Measurements from ENCODE around the gene ERF.

Gene ERF

DNA sequence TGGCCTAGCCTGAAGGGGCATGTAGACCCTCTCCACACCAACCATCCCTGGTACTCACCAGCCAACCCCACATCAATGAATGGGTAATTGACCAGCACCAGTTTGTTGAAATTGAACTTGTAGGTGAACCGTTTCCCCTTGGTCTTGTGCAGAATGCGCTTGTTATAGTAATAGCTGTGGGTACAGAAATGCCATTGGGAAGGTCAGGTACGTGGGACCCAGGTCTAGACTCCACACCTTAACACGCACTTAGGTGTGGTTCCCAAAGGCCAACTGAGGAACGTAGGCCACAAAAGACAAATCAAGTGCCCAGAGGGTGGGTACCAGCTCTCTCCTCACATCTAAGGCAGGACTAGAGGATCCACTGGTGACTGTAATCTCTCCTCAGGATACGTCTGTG, 5.2 kb downstream of the ERF start:
- Histone ChIP-seq H3K9me3 (ENCODE audit: control insufficient read depth, insufficient read depth, low read length) (no peaks in the 10 kb centered on the region), H3K9ac (ENCODE audit: low read depth, low read length) (no peak overlapping the region), H3K36me3 (ENCODE audit: insufficient read depth, low read length) (0 out of 2 replicates have a peak, but pooled peaks cover 4% of the 10 kb centered on the region), H3K4me1 (ENCODE audit: insufficient read depth, low read length) (peaks cover 31% of the 10 kb centered on the region)

DNA sequence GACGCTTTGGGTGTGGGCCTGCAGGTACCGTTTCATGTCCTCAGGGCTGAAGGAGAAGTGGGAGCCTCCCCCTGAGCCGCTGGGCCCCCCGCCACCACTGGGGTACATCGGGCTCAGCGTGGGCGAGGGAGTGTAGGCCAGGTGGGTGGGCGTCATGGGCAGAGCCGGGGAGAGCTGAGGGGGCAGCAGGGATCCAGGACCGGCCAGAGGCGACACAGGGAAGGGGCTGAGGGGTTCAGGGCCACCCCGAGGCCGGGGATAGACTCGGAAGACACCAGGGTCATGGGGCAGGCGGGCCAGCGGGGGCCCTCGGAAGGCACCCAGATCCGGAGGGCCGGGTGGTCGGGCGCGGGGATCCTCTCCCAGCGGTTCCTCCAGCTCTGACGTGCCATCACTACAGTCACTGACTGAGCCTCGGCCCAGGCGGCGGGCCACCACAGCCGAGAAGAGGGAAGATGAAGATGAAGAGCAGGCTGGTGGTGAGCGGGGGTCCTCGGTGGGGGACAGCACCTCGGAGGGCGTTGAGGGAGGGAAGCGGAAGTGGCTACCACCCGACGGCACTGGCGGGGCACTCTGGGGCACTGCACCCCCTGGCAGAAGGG, 5.7 kb downstream of the ERF start:
- peaks cover 31% of the 10 kb centered on the region for H3K4me1 ChIP-seq (ENCODE audit: insufficient read depth, low read length)
- H3K9me3 ChIP-seq (ENCODE audit: control insufficient read depth, insufficient read depth, low read length) = no peaks in the 10 kb centered on the region
- H3K9ac ChIP-seq (ENCODE audit: low read depth, low read length) = no peak overlapping the region
- H3K36me3 ChIP-seq (ENCODE audit: insufficient read depth, low read length) = 0 out of 2 replicates have a peak, but pooled peaks cover 4% of the 10 kb centered on the region

- H3K9ac ChIP-seq (ENCODE audit: low read depth, low read length) = no peak overlapping the region
- no peaks in the 10 kb centered on the region for H3K9me3 ChIP-seq (ENCODE audit: control insufficient read depth, insufficient read depth, low read length)
- 0 out of 2 replicates have a peak, but pooled peaks cover 4% of the 10 kb centered on the region for H3K36me3 ChIP-seq (ENCODE audit: insufficient read depth, low read length)
- H3K4me1 ChIP-seq (ENCODE audit: insufficient read depth, low read length) = peaks cover 31% of the 10 kb centered on the region
Measured at GRCh38 chr19:42248270-42249148, 6.4 kb downstream of the ERF start.

GRCh38 chr19:42247640-42248199, 7.2 kb downstream of the ERF start:
- H3K9ac ChIP-seq (ENCODE audit: low read depth, low read length) = no peak overlapping the region
- H3K4me1 ChIP-seq (ENCODE audit: insufficient read depth, low read length) = peaks cover 29% of the 10 kb centered on the region
- H3K9me3 ChIP-seq (ENCODE audit: control insufficient read depth, insufficient read depth, low read length) = no peaks in the 10 kb centered on the region
- 0 out of 2 replicates have a peak, but pooled peaks cover 4% of the 10 kb centered on the region for H3K36me3 ChIP-seq (ENCODE audit: insufficient read depth, low read length)

DNA sequence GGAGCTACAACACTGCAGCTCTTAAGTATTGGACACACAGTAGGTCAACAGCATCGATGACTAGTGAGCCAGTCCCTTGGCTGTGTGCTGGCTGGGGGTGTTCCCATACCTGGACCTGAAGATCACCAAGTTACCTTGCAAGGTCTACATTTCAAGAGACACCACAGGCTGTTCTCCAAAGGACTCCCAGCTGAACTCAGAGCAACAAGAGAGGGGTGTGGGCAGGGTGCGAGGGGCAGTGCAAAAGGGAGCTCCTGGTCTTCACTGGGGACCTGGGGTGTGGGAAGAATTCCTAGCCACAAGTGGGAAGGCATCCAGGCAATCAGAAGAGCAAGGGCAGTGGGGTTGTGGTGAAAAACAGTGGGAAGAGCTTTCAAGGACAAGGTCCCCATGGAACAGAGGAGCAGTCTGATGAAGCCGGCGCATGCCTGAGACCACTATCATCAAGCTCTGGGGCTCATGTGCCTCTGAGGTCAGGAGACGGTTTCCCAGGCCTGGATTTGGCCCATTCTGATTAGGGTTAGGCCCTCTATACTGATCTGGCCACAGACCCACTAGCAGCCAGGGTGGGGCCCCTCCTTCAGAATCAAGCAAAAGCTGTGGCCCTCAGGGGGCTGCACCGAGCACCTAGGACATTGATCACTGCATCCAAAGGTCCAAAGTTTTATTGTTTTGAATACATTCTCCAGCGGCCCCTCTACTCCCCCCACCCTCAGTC, 7.8 kb downstream of the ERF start:
- Histone ChIP-seq H3K9me3 (ENCODE audit: control insufficient read depth, insufficient read depth, low read length) (no peaks in the 10 kb centered on the region), H3K9ac (ENCODE audit: low read depth, low read length) (no peak overlapping the region), H3K36me3 (ENCODE audit: insufficient read depth, low read length) (0 out of 2 replicates have a peak, but pooled peaks cover 4% of the 10 kb centered on the region), H3K4me1 (ENCODE audit: insufficient read depth, low read length) (peaks cover 25% of the 10 kb centered on the region)

- Histone ChIP-seq H3K9ac (ENCODE audit: low read depth, low read length) (no peak overlapping the region), H3K9me3 (ENCODE audit: control insufficient read depth, insufficient read depth, low read length) (no peaks in the 10 kb centered on the region), H3K36me3 (ENCODE audit: insufficient read depth, low read length) (0 out of 2 replicates have a peak, but pooled peaks cover 4% of the 10 kb centered on the region), H3K4me1 (ENCODE audit: insufficient read depth, low read length) (peaks cover 17% of the 10 kb centered on the region; the same call in 1 of the 2 replicates)
Measured at GRCh38 chr19:42246143-42246921, 8.6 kb downstream of the ERF start.

DNA sequence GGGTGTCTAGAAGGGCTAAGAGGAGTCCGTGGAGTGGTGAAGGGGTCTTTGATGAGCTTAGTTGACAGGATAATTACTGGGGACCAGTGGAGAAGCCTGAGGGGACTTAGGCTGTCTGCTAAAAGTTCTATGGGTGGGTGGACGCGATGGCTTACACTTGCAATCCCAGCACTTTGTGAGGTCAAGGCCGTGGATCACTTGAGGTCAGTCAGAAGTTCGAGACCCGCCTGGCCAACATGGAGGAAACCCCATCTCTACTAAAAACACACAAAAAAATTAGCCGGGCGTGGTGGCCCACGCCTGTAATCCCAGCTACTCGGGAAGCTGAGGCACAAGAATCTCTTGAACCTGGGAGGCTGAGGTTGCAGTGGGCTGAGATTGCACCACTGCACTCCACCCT, 9.7 kb downstream of the ERF start:
- peaks cover 10% of the 10 kb centered on the region; the same call in 1 of the 2 replicates for H3K4me1 ChIP-seq (ENCODE audit: insufficient read depth, low read length)
- H3K36me3 ChIP-seq (ENCODE audit: insufficient read depth, low read length) = no peaks in the 10 kb centered on the region
- H3K9me3 ChIP-seq (ENCODE audit: control insufficient read depth, insufficient read depth, low read length) = no peaks in the 10 kb centered on the region
- no peak overlapping the region for H3K9ac ChIP-seq (ENCODE audit: low read depth, low read length)

DNA sequence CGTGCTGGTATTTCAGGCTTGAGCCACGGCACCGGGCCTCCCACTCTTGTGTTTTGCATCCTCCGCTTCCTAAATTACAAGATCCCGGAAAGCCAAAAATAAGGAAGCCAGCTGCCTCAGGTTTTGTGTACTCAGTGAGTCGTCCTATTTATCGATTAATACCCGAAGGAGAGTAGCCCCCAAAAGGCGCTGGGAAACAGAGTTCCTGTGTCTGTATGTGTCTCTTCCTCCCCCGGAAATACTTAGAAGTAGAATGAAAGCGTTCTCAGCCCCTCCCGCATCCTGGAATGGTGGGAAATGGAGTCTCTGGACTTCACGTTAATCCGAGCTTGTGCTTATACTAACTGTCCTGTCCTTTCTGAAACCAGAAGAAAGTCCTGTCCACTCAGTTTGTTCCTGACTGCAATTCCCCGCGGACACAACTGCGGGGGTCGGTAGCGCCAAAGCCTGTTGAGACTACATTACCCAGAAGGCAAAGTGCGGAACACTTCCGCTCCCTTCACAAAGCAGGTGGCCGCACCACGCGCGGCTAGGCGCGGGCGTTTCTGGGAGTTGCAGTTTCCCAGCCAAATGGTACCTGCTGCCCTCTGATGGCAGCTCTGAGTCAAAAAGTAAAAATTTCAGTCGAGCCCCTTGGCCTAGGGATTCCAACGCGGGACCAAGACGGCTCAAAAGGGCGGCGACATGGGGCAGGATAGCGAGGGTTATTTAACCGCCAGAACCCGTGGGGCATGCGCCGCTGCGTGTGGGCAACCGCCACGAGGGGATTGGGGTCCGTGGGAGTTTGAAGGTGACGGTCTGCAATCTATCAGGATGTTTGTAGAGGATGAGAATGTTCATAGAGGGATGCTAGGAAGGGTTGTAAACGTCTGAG, 10.3 kb downstream of the ERF start:
- Histone ChIP-seq H3K9me3 (ENCODE audit: control insufficient read depth, insufficient read depth, low read length) (no peaks in the 10 kb centered on the region), H3K9ac (ENCODE audit: low read depth, low read length) (peak overlapping the region; percentile 74), H3K36me3 (ENCODE audit: insufficient read depth, low read length) (no peaks in the 10 kb centered on the region), H3K4me1 (ENCODE audit: insufficient read depth, low read length) (peaks cover 10% of the 10 kb centered on the region; the same call in 1 of the 2 replicates)

DNA sequence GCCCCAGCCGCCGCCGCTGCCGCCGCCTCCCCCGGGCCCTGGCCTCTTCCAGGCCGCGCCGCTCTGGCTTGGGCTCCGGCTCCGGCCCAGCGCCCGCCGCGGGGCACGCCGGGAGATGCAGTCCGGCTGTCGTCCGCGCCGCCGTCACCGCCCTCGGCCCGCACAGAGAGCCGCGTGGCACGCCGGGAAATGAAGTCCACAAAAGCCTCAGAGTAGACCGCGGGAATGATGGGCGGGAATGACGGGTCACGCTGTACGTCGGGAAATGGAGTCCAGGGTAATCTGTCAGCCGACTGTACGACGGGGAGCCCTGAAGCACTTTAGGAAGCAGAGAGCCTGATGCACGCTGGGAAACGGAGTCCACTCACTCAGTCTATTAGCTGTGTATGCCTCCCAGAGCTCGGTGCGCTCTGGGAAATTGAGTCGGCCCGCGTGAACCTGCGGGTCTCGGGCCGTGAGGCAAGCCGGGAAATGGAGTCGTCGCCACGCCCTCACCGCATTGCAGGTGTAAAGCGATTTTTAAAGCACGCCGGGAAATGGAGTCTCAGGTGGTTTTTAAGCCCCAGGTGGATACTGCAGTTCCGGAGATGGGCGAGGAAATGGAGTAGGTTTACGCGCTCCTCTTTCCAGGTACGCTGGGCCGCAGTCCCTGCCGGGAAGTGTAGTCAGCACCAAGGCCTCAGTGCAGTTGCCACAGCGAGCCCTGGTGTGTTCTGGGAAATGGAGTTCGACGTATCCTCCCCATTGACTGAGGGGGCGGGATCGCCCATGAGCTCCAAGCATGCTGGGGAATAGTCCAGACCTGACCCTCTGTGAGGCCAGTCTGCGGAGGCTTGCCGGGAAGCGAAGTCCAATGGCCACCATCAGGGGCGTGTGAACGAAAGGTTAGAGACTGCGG, 12.2 kb downstream of the ERF start, which contains the start of gene GSK3A:
GSK3A (minus strand) TSS at position 91 of the 898 bp plus-strand sequence. CDS start 137 bp downstream, outside the sequence.
- H3K4me1 ChIP-seq (ENCODE audit: insufficient read depth, low read length) = peaks cover 10% of the 10 kb centered on the region; the same call in 1 of the 2 replicates
- H3K9me3 ChIP-seq (ENCODE audit: control insufficient read depth, insufficient read depth, low read length) = no peaks in the 10 kb centered on the region
- peak within 1 kb of the TSS; percentile 74 for H3K9ac ChIP-seq (ENCODE audit: low read depth, low read length)
- no peaks in the 10 kb centered on the region for H3K36me3 ChIP-seq (ENCODE audit: insufficient read depth, low read length)

- H3K9ac ChIP-seq (ENCODE audit: low read depth, low read length) = peak overlapping the region; percentile 74
- no peaks in the 10 kb centered on the region for H3K9me3 ChIP-seq (ENCODE audit: control insufficient read depth, insufficient read depth, low read length)
- peaks cover 9% of the 10 kb centered on the region; the same call in 1 of the 2 replicates for H3K4me1 ChIP-seq (ENCODE audit: insufficient read depth, low read length)
- no peaks in the 10 kb centered on the region for H3K36me3 ChIP-seq (ENCODE audit: insufficient read depth, low read length)
Measured at GRCh38 chr19:42242069-42242511, 12.8 kb downstream of the ERF start.

DNA sequence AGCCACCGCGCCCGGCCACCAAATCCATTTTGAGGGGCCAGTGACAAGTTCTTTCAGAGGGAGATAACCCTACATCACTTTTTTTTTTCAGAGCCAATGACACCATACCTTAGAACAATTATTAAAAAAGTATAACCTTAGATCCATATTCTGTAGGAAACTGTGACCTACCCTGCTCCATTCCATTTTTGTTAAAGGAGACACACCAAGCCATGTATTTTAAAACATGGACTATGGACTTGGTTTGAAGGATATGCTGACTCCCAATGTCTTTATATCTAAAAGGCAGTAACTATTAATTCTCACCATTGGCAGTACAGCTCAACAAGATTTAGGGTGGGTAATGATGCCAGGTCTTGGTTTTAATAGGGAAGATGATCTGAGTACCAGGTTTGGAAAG, 13.6 kb downstream of the ERF start:
- Histone ChIP-seq H3K9ac (ENCODE audit: low read depth, low read length) (peak overlapping the region; percentile 74; the same call in 1 of the 2 replicates), H3K36me3 (ENCODE audit: insufficient read depth, low read length) (peaks cover 4% of the 10 kb centered on the region; the same call in 1 of the 2 replicates), H3K4me1 (ENCODE audit: insufficient read depth, low read length) (peaks cover under 1% of the 10 kb centered on the region; the same call in 1 of the 2 replicates), H3K9me3 (ENCODE audit: control insufficient read depth, insufficient read depth, low read length) (no peaks in the 10 kb centered on the region)

Data from ES-I3 (cell line).